NCI-H510A treated with DMSO at 0.1 percent for 48 hours (cell line): ENCODE data around the gene FATE1.
"Not testable (repeated sequence)": the region's sequence is repeated elsewhere in the genome, so short reads cannot be mapped to it uniquely, and the experiment has no call there.

Experiments used
- DNase-seq: peaks from one replicate; lab custom pipeline; 2025; lab: John Stamatoyannopoulos, UW

Gene FATE1, protein sequence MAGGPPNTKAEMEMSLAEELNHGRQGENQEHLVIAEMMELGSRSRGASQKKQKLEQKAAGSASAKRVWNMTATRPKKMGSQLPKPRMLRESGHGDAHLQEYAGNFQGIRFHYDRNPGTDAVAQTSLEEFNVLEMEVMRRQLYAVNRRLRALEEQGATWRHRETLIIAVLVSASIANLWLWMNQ

DNA sequence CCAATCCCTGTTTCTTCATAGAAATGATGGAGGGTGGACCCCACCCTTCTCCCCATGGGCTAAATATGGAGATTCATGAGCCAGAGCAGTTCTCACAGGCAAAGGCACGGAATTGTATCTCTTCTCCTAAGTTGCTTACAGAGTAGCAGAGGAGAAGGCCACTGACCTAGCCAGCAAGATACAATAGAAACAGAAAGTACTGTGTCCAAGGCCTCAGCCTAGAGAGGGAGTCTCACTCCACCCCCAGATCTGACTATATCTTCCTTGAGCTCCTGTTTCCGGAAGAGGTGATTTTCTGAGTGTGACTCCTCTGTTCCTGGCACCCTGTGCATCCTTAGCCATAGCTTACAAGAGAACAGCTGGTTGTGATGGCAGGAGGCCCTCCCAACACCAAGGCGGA lies at the start of gene FATE1:
Gene FATE1, plus strand, starts transcription at position 284 of the 400 bp plus-strand sequence. Its CDS starts 85 bp downstream, at position 369.
- DNase-seq = no peak

- DNase-seq = no peak
These were observed 40.6 kb upstream of the FATE1 start for GRCh38 chrX:151675121-151675746.

- DNase-seq = no peak
These were observed 39.6 kb upstream of the FATE1 start for GRCh38 chrX:151676196-151676595.

DNA sequence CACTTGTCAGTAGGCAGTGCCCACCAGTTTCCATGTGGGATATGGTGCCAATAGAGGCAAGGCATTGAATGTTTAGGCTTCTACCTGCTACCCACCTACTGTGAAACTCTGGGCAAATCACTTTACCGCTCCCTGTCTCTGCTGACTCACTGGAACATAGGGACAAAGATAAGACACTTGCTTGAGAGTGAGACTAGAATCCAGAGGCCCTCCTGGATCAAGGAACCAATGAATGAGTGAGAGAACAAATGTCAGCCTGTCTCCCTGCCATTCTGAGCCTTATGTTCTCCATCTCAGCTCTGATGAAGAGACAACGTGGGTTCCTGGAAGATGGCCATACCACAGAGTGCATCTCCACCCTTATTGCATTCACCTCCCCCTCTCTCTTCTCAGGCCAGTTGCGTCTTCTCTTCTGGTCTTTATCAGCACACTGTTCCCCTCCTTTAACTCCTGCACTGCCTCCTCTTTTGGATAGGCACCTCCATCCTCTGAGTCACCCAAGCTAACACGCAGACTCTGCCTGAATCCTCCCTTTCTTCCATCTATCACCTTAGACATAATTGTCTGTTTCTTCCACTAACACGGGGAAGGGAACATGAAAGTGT lies 35.9 kb upstream of the FATE1 start:
- no peak for DNase-seq

- DNase-seq = peak; percentile 11
These were observed 35.0 kb upstream of the FATE1 start for GRCh38 chrX:151680805-151681204.

GRCh38 chrX:151687635-151688034 lies 28.2 kb upstream of the FATE1 start:
- no peak for DNase-seq

DNA sequence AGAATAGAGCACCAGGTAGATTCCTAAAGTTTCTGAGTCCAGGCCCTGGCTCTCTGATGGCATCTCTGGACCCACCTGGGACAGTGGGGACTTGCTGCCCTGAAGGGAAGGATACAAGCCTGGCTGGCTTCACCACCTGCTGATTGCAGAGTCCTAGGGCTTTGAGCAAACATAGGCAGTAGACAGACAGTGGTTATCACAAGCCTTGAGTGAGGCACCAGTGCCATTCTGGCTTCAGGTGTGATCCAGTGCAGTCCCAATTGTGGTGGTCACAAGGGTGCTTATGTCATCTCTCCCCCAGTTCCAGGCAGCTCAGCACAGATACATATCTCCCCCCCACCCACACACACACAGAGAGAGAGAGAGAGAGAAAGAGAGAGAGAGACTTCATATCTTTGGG lies 27.1 kb upstream of the FATE1 start:
- DNase-seq = no peak

- DNase-seq = no peak
These were observed 23.0 kb upstream of the FATE1 start for GRCh38 chrX:151692825-151693224.

GRCh38 chrX:151694121-151694520 lies 21.7 kb upstream of the FATE1 start:
- no peak for DNase-seq

- no peak for DNase-seq
These were observed 20.9 kb upstream of the FATE1 start, which contains the start of gene PRRG3 for GRCh38 chrX:151694661-151695582. Gene PRRG3, plus strand, starts transcription at chrX:151695458. Its CDS starts 3,357 bp downstream, at chrX:151698815.

DNA sequence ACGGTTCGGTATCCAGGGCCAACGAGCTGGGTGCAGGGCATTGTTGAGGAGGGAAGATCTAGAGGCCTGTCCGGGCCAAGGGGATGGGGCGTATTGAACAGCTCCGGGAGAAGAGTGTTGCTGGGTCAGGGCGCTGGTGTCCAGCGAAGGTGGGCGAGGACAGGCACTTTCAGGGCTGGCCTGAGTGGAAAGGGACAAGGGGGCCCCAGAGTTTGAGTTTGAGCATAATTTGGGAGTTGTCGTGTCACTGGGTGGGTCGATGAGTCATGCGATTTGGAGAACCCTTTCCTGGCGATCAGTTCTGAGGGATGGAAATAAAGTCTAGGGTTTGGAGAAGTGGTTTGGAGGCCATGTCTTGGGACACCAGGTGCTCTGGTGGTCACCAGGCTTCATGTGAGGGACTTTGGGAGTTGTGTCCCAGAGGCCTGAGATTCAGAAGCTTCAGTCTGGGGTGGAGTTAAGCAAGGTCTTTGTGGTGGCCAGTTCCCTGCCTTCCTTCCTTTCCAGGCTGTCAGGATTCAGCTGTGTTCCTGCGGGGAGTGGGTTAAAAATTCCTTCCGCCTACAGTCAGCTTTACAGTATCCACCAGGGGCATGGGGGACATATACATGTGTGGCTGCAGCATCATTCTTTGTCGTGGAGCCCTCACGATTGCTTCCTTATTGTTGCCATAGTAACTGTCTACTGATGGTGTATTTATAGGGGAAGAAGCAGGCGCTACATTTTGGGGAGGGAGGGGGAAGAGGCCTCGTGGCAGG lies 20.1 kb upstream of the FATE1 start:
- no peak for DNase-seq

DNA sequence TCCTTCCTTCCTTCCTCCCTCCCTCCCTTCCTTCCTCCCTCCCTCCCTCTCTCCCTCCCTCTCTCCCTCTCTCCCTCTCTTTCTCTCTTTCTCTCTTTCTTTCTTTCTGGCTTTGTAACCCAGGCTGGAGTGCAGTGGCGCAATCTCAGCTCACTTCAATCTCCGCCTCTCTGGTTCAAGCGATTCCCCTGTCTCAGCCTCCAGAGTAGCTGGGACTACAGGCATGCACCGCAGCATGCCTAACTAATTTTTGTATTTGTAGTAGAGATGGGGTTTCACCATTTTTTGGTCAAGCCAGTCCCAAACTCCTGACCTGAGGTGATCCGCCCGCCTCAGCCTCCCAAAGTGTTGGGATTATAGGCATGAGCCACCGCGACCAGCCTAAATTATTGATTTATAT lies 18.8 kb upstream of the FATE1 start:
- not testable (repeated sequence) for DNase-seq

DNA sequence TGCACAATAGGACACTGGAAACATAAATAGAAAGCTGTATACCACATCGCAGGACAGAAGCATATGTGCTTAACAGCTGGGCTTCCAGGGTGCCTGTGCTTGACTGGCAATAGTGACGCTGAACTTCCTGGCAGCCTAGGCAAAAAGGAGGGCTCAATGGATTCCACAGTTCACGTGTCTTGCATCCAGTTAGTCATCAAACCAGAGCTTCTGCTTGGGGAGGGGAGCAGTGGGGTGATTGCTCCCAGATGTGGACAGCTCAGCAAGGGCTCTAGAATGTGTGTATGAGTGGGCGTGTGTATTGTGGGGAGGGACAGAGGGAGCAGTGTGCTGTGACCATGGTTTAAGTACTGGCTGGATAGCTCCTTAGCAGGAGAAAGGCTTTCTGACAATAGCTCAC lies 18.3 kb upstream of the FATE1 start:
- DNase-seq = no peak

GRCh38 chrX:151698485-151698884 lies 17.4 kb upstream of the FATE1 start:
- DNase-seq = no peak

- DNase-seq = no peak
These were observed 16.1 kb upstream of the FATE1 start for GRCh38 chrX:151699746-151700145.

GRCh38 chrX:151700581-151700980 lies 15.3 kb upstream of the FATE1 start:
- DNase-seq = no peak

GRCh38 chrX:151701071-151701470 lies 14.8 kb upstream of the FATE1 start:
- DNase-seq = no peak

DNA sequence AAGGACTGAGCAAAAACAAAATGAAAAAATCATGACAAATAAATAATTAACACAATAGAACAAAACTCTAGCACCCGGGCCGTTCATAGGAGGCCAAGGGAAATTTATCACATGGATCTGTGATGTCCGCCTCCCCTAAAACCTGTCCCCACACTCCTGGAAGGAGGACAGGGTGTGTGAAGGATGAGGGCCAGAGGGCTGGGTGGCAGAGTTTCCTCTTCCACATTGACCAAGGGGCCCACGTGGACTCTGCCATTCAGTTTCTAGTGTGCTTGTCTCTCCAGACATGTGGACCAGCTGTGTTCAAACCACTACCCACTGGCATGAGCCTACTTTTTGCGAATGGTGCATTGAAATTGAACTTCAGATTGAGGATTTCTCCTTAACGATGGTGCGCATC lies 14.3 kb upstream of the FATE1 start:
- DNase-seq = no peak

DNA sequence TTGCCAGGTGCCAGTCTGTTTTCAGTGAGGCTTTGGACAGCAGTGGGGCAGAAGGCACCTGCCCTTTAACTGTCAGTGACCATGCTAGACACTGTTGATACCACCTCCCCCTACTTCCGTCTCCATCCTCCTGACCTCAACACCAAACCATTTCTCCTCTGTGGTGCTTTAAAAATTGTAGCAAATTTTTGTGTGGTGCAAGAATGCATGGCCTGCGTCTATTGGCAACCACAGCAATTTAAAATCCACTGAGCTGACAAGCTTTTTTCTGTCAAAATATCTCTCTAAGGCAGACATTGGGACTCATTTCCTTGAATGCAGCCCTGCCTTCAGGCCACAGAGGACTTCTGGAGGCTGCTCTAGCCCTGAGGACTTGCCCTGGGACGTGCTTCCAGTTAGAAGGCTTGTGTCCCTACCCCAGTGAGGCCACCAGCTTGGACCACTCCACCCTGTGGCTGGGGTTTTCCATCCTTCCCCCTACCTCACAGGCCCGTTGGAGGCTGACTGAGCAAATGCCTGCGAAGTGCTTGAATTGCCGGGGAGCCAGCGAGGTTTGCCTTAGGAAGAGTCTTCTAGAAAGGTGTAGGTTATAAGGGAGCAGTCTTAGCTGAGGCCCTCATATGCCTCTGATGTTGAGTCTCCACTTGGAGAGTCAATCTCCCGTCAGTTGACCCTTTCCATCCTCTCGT lies 13.7 kb upstream of the FATE1 start:
- no peak for DNase-seq

DNA sequence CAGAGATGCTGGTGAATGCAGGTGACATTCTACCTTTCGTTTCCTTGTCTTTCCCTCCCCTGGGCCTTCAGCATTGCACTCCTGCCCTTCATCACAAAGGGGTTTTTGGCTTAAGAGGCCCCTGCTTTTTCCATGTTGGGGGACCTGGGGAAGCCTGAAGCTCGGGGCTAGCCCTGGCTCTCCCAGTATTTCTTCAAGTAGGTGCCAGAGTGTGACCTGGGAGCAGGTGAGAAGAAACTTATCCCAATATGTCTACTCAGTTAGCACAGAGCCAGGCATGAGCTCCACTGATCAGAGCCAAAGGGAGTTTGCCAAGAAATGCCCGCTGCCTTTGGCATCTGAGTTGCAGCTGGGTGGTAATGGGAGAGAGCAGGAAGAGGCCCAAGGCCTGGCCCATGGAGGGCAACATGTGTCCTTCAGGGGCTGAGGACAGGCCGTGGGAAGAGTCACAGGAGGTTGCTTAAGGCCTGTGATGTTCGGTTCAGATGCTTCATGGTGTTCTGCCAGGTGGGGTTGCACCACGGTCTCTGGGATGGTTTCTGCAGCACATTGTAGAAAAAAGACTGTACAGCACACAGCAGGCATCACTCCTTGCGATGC lies 13.0 kb upstream of the FATE1 start:
- DNase-seq = no peak

GRCh38 chrX:151703487-151703886 lies 12.3 kb upstream of the FATE1 start:
- no peak for DNase-seq
